H1 (cell line): Measurements from ENCODE around the gene ITPK1. TPM values are rescaled to one million over a fixed set of nuclear protein-coding genes. Genes with fewer than 3 reads are reported as not detected.

ENCODE experiments used
- NRF1 ChIP-seq: IDR thresholded peaks from 2 replicates; pipeline ENCODE4 v1.6.1; 2011; ENCODE audit warnings: mild to moderate bottlenecking, low read depth, low read length, improper control_type of control experiment
- polyA plus RNA-seq, 7 experiments: library from polyadenylated mRNA; depleted of rRNA in 3 of 7; stranded (reverse) in 5 of 7; unstranded in 2 of 7; fragments of >200 nt in 5 of 7; fragments of 200-250 nt in 2 of 7; gene quantifications; 1 replicate in 5 of 7; 2 replicates in 1 of 7; 4 replicates in 1 of 7; pipeline versions ENCODE4 v1.2.1 to v1.2.3, GENCODE V29; 2011 to 2013; ENCODE audit warnings: missing spikeins in 2 of 7, mixed read lengths in 2 of 7
- total RNA-seq: library from RNA; stranded (reverse); fragmentation: NEBNext Ultra II Directional; extraction: Animal tissue kit (Norgen Biotek cat#: 25700); gene quantifications from 2 replicates; pipeline ENCODE4 v1.2.1, GENCODE V29; 2021
- TF ChIP-seq, protein P1 (sequence below): IDR thresholded peaks from 2 replicates; pipeline ENCODE4 v1.6.1; 2011; ENCODE audit warnings: low read depth, mild to moderate bottlenecking, low read length; ENCODE audit not compliant: insufficient read depth

The ITPK1 gene
- total and polyA plus RNA-seq, 2 of the 8 experiments (the other 6 are each of a cell fraction or from before 2014, with no cell fraction given): 108 to 143 TPM

GRCh38 chr14:92993302-92993701 lies 122.4 kb downstream of the ITPK1 start (continued):
- no peak for TF ChIP-seq NRF1
- TF ChIP-seq, protein P1, sequence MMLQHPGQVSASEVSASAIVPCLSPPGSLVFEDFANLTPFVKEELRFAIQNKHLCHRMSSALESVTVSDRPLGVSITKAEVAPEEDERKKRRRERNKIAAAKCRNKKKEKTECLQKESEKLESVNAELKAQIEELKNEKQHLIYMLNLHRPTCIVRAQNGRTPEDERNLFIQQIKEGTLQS: no peak
